ENCODE measurements around the gene LCE5A. TPM values are rescaled to one million over a fixed set of nuclear protein-coding genes. Genes with fewer than 3 reads are reported as not detected.

LCE5A gene
- not detected for total RNA-seq

- no peak for ATAC-seq
Measured at GRCh38 chr1:152510503-152510902, at the start of gene LCE5A. LCE5A (plus strand) TSS chr1:152510803; CDS start chr1:152511535, 732 bp downstream.

GRCh38 chr1:152461544-152461943 lies 49.1 kb upstream of the LCE5A start:
- ATAC-seq: peak; percentile 64

- ATAC-seq: no peak
Measured at GRCh38 chr1:152462636-152463035, 48.0 kb upstream of the LCE5A start.

- ATAC-seq: no peak
Measured at GRCh38 chr1:152466217-152466616, 44.4 kb upstream of the LCE5A start.

- no peak for ATAC-seq
Measured at GRCh38 chr1:152473887-152474537, 36.6 kb upstream of the LCE5A start.

GRCh38 chr1:152479792-152480595 lies 30.6 kb upstream of the LCE5A start:
- ATAC-seq: no peak

GRCh38 chr1:152481869-152482664 lies 28.5 kb upstream of the LCE5A start:
- no peak for ATAC-seq

GRCh38 chr1:152486400-152487006 lies 24.1 kb upstream of the LCE5A start:
- no peak for ATAC-seq

GRCh38 chr1:152487871-152488270 lies 22.7 kb upstream of the LCE5A start:
- no peak for ATAC-seq

- peak; percentile 53 for ATAC-seq
Measured at GRCh38 chr1:152491537-152491936, 19.1 kb upstream of the LCE5A start.

GRCh38 chr1:152495066-152495675 lies 15.4 kb upstream of the LCE5A start:
- ATAC-seq: peak; percentile 58

GRCh38 chr1:152497273-152497672 lies 13.3 kb upstream of the LCE5A start:
- no peak for ATAC-seq

GRCh38 chr1:152501704-152502103 lies 8.9 kb upstream of the LCE5A start:
- peak; percentile 60 for ATAC-seq

GRCh38 chr1:152502496-152503180 lies 8.0 kb upstream of the LCE5A start:
- peak; percentile 89 for ATAC-seq

GRCh38 chr1:152505083-152505482 lies 5.5 kb upstream of the LCE5A start:
- ATAC-seq: no peak

- ATAC-seq: peak; percentile 77
Measured at GRCh38 chr1:152506899-152507498, 3.6 kb upstream of the LCE5A start.

- ATAC-seq: no peak
Measured at GRCh38 chr1:152511596-152511995, 993 bp downstream of the LCE5A start.

GRCh38 chr1:152513081-152513480 lies 2.5 kb downstream of the LCE5A start:
- peak; percentile 24 for ATAC-seq

GRCh38 chr1:152514715-152515433 lies 4.3 kb downstream of the LCE5A start:
- no peak for ATAC-seq

GRCh38 chr1:152515434-152515783 lies 4.8 kb downstream of the LCE5A start:
- peak; percentile 9 for ATAC-seq

- no peak for ATAC-seq
Measured at GRCh38 chr1:152516082-152516481, 5.5 kb downstream of the LCE5A start.
